HL-60 (cell line): ENCODE data around the gene PHF21A.

ENCODE experiments used
- DNase-seq, 2 experiments: peaks; one replicate each; pipeline ENCODE4 v3.0.0-alpha.2; 2010 to 2020; ENCODE audit warnings: low read depth in 1 of 2, low spot score in 1 of 2
- H3K27ac ChIP-seq: fragments of 250-450 bp; sonication (Bioruptor Pico); replicated peaks from 2 replicates; pipeline ENCODE4 v1.5.1; 2020; ENCODE audit warnings: mild to moderate bottlenecking, moderate library complexity
- H3K27me3 ChIP-seq: fragments of 250-450 bp; sonication (Bioruptor Pico); 2 replicates; pipeline ENCODE4 v1.5.1; 2021; ENCODE audit warnings: mild to moderate bottlenecking, moderate library complexity; ENCODE audit not compliant: insufficient read depth, poor library complexity, severe bottlenecking
- H3K4me3 ChIP-seq: replicated peaks from 2 replicates; pipeline ENCODE4 v1.5.1; 2011; ENCODE audit warnings: mild to moderate bottlenecking, control low read depth, low read length; ENCODE audit not compliant: insufficient read depth
- CTCF ChIP-seq: IDR thresholded peaks from one replicate; pipeline ENCODE4 v1.5.1; 2011; ENCODE audit warnings: low read length, control low read depth, inconsistent platforms; ENCODE audit not compliant: insufficient read depth
- GABPA ChIP-seq: IDR thresholded peaks from 2 replicates; pipeline ENCODE4 v1.6.1; 2012; ENCODE audit warnings: low read depth
- POLR2AphosphoS5 ChIP-seq: IDR thresholded peaks from 2 replicates; pipeline ENCODE4 v1.6.1; 2012; ENCODE audit warnings: low read depth
- SPI1 ChIP-seq: IDR thresholded peaks from 2 replicates; pipeline ENCODE4 v1.6.1; 2012; ENCODE audit warnings: low read depth, mild to moderate bottlenecking, borderline replicate concordance
- TF ChIP-seq, protein P1 (sequence below): IDR thresholded peaks from 2 replicates; pipeline ENCODE4 v1.6.1; 2012; ENCODE audit warnings: low read depth; ENCODE audit not compliant: insufficient replicate concordance

Gene PHF21A

GRCh38 chr11:45913942-45914635, 207.2 kb downstream of the PHF21A start:
- H3K27me3 ChIP-seq: no peaks in the 10 kb centered on the region
- no peak overlapping the region for H3K4me3 ChIP-seq
- TF ChIP-seq POLR2AphosphoS5: no peak
- TF ChIP-seq, protein P1, sequence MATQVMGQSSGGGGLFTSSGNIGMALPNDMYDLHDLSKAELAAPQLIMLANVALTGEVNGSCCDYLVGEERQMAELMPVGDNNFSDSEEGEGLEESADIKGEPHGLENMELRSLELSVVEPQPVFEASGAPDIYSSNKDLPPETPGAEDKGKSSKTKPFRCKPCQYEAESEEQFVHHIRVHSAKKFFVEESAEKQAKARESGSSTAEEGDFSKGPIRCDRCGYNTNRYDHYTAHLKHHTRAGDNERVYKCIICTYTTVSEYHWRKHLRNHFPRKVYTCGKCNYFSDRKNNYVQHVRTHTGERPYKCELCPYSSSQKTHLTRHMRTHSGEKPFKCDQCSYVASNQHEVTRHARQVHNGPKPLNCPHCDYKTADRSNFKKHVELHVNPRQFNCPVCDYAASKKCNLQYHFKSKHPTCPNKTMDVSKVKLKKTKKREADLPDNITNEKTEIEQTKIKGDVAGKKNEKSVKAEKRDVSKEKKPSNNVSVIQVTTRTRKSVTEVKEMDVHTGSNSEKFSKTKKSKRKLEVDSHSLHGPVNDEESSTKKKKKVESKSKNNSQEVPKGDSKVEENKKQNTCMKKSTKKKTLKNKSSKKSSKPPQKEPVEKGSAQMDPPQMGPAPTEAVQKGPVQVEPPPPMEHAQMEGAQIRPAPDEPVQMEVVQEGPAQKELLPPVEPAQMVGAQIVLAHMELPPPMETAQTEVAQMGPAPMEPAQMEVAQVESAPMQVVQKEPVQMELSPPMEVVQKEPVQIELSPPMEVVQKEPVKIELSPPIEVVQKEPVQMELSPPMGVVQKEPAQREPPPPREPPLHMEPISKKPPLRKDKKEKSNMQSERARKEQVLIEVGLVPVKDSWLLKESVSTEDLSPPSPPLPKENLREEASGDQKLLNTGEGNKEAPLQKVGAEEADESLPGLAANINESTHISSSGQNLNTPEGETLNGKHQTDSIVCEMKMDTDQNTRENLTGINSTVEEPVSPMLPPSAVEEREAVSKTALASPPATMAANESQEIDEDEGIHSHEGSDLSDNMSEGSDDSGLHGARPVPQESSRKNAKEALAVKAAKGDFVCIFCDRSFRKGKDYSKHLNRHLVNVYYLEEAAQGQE: no peak
- no peak overlapping the region for H3K27ac ChIP-seq
- no peak for DNase-seq

- Histone ChIP-seq H3K27me3 (no peaks in the 10 kb centered on the region), H3K4me3 (no peak overlapping the region), H3K27ac (no peak overlapping the region)
- no peak for DNase-seq
- no peak for TF ChIP-seq CTCF
- no peak for TF ChIP-seq POLR2AphosphoS5
- TF ChIP-seq, protein P1: no peak
- no peak for TF ChIP-seq SPI1
- no peak for TF ChIP-seq GABPA
These were observed 207.7 kb downstream of the PHF21A start for GRCh38 chr11:45913514-45913913.

DNA sequence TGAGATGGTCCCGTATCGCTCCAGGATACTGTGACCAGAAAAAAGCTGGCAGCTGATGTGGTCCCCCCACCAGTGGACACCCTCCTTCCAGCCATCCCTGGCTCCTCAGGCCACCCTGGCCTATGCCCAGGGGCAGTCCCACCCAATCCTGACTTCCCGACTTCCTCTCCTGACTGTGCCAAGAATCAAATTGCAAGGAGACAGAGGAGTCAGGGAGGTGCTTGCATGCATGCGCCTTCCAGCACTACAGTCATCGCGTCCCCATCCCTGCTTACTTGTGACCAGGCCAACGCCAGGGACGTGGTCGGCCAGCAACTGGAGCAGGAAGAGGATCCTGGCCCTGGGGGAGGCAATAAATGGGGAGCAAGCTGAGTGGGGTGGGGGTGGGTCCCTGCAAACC, 210.6 kb downstream of the PHF21A start:
- H3K27me3 ChIP-seq: no peaks in the 10 kb centered on the region
- DNase-seq: no peak
- no peak overlapping the region for H3K4me3 ChIP-seq
- H3K27ac ChIP-seq: no peak overlapping the region
- TF ChIP-seq, protein P1: no peak
- TF ChIP-seq POLR2AphosphoS5: no peak
- no peak for TF ChIP-seq SPI1
- TF ChIP-seq CTCF: no peak
- no peak for TF ChIP-seq GABPA
